ENCODE measurements around the gene HPCA.

HPCA gene

DNA sequence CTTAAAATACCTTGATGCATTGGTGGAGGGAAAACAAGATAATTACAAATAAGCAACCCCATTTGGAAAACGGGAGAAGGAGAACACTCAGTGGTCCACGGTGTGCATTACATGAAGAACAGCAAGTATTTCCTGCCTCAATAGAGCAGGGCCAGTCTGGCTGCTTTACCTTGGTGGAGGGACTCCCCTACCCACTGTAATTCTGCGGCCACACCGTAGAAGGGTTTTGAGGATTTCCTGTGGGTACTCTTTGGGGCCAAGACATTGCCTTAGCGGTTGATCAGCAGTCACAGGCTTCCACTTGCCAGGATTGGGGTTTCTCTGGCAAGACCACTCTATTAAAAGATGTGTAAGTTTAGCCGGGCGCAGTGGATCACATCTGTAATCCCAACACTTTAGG lies 31.2 kb downstream of the HPCA start:
- Histone ChIP-seq H3K27ac (ENCODE audit: low read depth, low read length, poor library complexity, severe bottlenecking) (no peak overlapping the region), H3K4me2 (ENCODE audit: low read length) (no peak overlapping the region), H4K20me1 (ENCODE audit: insufficient read depth, low read length) (no peaks in the 10 kb centered on the region), H2AFZ (ENCODE audit: low read length) (no peak overlapping the region), H3F3A (ENCODE audit: insufficient read depth, low read length) (no peaks in the 10 kb centered on the region), H3K9me3 (ENCODE audit: low read length) (no peaks in the 10 kb centered on the region), H3K79me2 (ENCODE audit: insufficient read depth, low read length) (no peaks in the 10 kb centered on the region), H3K4me1 (ENCODE audit: insufficient read depth, low read length, severe bottlenecking) (no peaks in the 10 kb centered on the region), H3K36me3 (ENCODE audit: insufficient read depth, low read length) (no peaks in the 10 kb centered on the region), H3K4me3 (ENCODE audit: low read depth, low read length, poor library complexity, severe bottlenecking) (no peak overlapping the region), H3K9ac (ENCODE audit: low read length) (no peak overlapping the region), H3K27me3 (ENCODE audit: insufficient read depth, low read length) (peaks cover 5% of the 10 kb centered on the region; the same call in 1 of the 2 replicates), H3K9me2 (ENCODE audit: low read depth, low read length) (no peaks in the 10 kb centered on the region)
- TF ChIP-seq, protein P1, sequence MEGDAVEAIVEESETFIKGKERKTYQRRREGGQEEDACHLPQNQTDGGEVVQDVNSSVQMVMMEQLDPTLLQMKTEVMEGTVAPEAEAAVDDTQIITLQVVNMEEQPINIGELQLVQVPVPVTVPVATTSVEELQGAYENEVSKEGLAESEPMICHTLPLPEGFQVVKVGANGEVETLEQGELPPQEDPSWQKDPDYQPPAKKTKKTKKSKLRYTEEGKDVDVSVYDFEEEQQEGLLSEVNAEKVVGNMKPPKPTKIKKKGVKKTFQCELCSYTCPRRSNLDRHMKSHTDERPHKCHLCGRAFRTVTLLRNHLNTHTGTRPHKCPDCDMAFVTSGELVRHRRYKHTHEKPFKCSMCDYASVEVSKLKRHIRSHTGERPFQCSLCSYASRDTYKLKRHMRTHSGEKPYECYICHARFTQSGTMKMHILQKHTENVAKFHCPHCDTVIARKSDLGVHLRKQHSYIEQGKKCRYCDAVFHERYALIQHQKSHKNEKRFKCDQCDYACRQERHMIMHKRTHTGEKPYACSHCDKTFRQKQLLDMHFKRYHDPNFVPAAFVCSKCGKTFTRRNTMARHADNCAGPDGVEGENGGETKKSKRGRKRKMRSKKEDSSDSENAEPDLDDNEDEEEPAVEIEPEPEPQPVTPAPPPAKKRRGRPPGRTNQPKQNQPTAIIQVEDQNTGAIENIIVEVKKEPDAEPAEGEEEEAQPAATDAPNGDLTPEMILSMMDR (IDR thresholded peaks at IDR 0.05; ENCODE audit: low read length) = no peak
- no peak for TF ChIP-seq EZH2 (IDR thresholded peaks at IDR 0.05; ENCODE audit: borderline replicate concordance, low read length)

DNA sequence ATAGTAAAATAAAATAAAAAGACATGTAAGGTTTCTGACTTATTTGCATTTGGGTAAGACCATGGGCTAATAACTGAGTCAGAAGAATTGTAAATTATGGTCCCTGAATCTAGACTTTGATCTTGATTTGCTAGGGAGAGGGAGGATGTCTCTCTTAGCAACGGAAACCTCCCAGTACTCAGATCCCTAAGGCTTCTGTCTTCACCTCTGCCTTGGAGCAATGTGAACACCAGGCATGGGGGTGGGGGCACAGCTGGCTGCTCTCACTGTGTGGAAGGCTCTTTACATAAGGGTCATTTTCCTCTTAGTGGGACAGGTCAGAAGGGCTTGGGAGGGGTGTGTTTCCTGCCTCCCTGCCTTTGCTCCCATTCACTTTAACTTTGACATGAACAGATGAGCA lies 31.9 kb downstream of the HPCA start:
- Histone ChIP-seq H3F3A (ENCODE audit: insufficient read depth, low read length) (no peaks in the 10 kb centered on the region), H3K9ac (ENCODE audit: low read length) (no peak overlapping the region), H4K20me1 (ENCODE audit: insufficient read depth, low read length) (no peaks in the 10 kb centered on the region), H3K79me2 (ENCODE audit: insufficient read depth, low read length) (no peaks in the 10 kb centered on the region), H3K36me3 (ENCODE audit: insufficient read depth, low read length) (no peaks in the 10 kb centered on the region), H3K4me3 (ENCODE audit: low read depth, low read length, poor library complexity, severe bottlenecking) (no peak overlapping the region), H3K9me3 (ENCODE audit: low read length) (no peaks in the 10 kb centered on the region), H3K27ac (ENCODE audit: low read depth, low read length, poor library complexity, severe bottlenecking) (no peak overlapping the region), H2AFZ (ENCODE audit: low read length) (no peak overlapping the region), H3K4me1 (ENCODE audit: insufficient read depth, low read length, severe bottlenecking) (no peaks in the 10 kb centered on the region), H3K9me2 (ENCODE audit: low read depth, low read length) (no peaks in the 10 kb centered on the region), H3K4me2 (ENCODE audit: low read length) (no peak overlapping the region), H3K27me3 (ENCODE audit: insufficient read depth, low read length) (peaks cover 5% of the 10 kb centered on the region; the same call in 1 of the 2 replicates)
- TF ChIP-seq EZH2 (IDR thresholded peaks at IDR 0.05; ENCODE audit: borderline replicate concordance, low read length) = no peak
- TF ChIP-seq, protein P1 (IDR thresholded peaks at IDR 0.05; ENCODE audit: low read length) = no peak

DNA sequence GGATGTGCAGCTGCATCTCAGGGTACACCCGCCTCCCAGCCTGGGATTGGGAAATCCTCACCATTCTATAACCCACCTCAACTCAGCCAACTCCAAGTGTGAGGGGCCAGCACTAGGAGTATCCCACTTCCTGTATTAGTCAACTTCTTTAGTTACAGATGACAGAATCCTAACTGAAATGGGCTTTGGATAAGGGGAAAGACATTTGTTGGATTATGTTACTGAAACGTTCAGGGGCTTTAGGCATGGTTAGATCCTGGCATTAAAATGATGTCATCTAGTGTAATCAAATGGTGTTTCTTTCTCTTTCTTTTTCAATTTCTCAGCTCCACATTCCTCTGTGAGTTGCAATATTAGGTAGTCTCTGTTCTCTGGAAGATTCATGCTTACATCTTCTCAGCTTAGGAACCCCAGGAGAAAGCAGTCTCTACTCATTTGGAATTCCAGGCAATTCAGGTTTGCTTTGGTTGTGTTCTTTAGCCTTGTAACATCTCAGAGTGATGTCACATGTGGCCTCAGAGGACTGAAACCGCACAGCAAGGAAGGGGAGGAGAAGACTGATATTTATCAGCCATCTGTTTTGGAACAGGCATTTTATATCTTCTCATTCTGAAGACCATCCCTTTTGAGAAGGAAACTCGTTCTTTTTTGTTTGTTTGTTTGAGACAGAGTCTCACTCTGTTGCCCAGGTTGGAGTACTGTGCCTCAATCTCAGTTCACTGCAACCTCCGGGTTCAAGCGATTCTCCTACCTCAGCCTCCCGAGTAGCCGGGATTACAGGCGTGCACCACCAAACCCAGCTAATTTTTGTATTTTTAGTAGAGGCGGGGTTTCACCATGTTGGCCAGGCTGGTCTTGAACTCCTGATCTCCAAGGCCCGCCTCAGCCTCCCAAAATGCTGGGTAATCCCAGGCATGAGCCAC lies 33.8 kb downstream of the HPCA start:
- H4K20me1 ChIP-seq (ENCODE audit: insufficient read depth, low read length) = no peaks in the 10 kb centered on the region
- no peaks in the 10 kb centered on the region for H3K79me2 ChIP-seq (ENCODE audit: insufficient read depth, low read length)
- no peaks in the 10 kb centered on the region for H3F3A ChIP-seq (ENCODE audit: insufficient read depth, low read length)
- no peak overlapping the region for H2AFZ ChIP-seq (ENCODE audit: low read length)
- H3K36me3 ChIP-seq (ENCODE audit: insufficient read depth, low read length) = no peaks in the 10 kb centered on the region
- H3K9me2 ChIP-seq (ENCODE audit: low read depth, low read length) = no peaks in the 10 kb centered on the region
- no peak overlapping the region for H3K9ac ChIP-seq (ENCODE audit: low read length)
- H3K27me3 ChIP-seq (ENCODE audit: insufficient read depth, low read length) = peaks cover 5% of the 10 kb centered on the region; the same call in 1 of the 2 replicates
- TF ChIP-seq, protein P1 (IDR thresholded peaks at IDR 0.05; ENCODE audit: low read length) = no peak
- no peak for TF ChIP-seq EZH2 (IDR thresholded peaks at IDR 0.05; ENCODE audit: borderline replicate concordance, low read length)
- H3K4me2 ChIP-seq (ENCODE audit: low read length) = no peak overlapping the region
- no peak overlapping the region for H3K27ac ChIP-seq (ENCODE audit: low read depth, low read length, poor library complexity, severe bottlenecking)
- no peaks in the 10 kb centered on the region for H3K4me1 ChIP-seq (ENCODE audit: insufficient read depth, low read length, severe bottlenecking)
- H3K4me3 ChIP-seq (ENCODE audit: low read depth, low read length, poor library complexity, severe bottlenecking) = no peak overlapping the region
- no peaks in the 10 kb centered on the region for H3K9me3 ChIP-seq (ENCODE audit: low read length)

Data from OCI-LY1 (cell line).